Activated CD4-positive, alpha-beta T cell treated with anti-CD3 and anti-CD28 coated beads, Interleukin-2, amount 10 ng/mL, durations not matched to agents 24 days and 14 days (primary cell): ENCODE measurements around the gene SPTBN2. TPM values are rescaled to one million over a fixed set of nuclear protein-coding genes. Genes with fewer than 3 reads are reported as not detected.

Experiments used
- DNase-seq: peaks from one replicate; pipeline ENCODE4 v3.0.0; 2022
- H3K27ac Mint-ChIP-seq: one replicate; pipeline ENCODE4 v1.8.0; 2022; ENCODE audit warnings: mild to moderate bottlenecking, mixed read lengths
- H3K27me3 Mint-ChIP-seq: one replicate; pipeline ENCODE4 v1.8.0; 2022; ENCODE audit warnings: mixed read lengths
- H3K36me3 Mint-ChIP-seq: one replicate; pipeline ENCODE4 v1.8.0; 2022; ENCODE audit warnings: low read depth, mild to moderate bottlenecking, mixed read lengths
- H3K4me1 Mint-ChIP-seq: one replicate; pipeline ENCODE4 v1.8.0; 2021; ENCODE audit warnings: mixed read lengths
- H3K4me3 Mint-ChIP-seq: one replicate; pipeline ENCODE4 v1.8.0; 2022; ENCODE audit warnings: mild to moderate bottlenecking, moderate library complexity, mixed read lengths
- H3K9me3 Mint-ChIP-seq: one replicate; pipeline ENCODE4 v1.8.0; 2021; ENCODE audit warnings: mixed read lengths
- intact Hi-C: fragments of 100-400 bp; cut with micrococcal nuclease; formaldehyde crosslinking; loops from one replicate; pipeline ENCODE4 v1.15.1; 2023
- total RNA-seq: library from RNA; stranded (reverse); gene quantifications from 2 replicates; pipeline ENCODE4 v1.2.3, GENCODE V29; 2022

The SPTBN2 gene
- 0.88 and 1.6 TPM in 2 replicates for total RNA-seq

- DNase-seq: no peak
- peaks cover 70% of the 10 kb centered on the region for H3K27me3 Mint-ChIP-seq
- H3K36me3 Mint-ChIP-seq: no peaks in the 10 kb centered on the region
- peak within 1 kb of the TSS; percentile 81 for H3K4me3 Mint-ChIP-seq
- H3K4me1 Mint-ChIP-seq: peaks cover 8% of the 10 kb centered on the region
- intact Hi-C loops: no loop called here
- peak within 1 kb of the TSS; percentile 7 for H3K27ac Mint-ChIP-seq
- no peaks in the 10 kb centered on the region for H3K9me3 Mint-ChIP-seq
Measured at GRCh38 chr11:66728693-66729385, at the start of gene SPTBN2. SPTBN2 (minus strand) TSS chr11:66729216; CDS start chr11:66721240, 7,976 bp downstream.

DNA sequence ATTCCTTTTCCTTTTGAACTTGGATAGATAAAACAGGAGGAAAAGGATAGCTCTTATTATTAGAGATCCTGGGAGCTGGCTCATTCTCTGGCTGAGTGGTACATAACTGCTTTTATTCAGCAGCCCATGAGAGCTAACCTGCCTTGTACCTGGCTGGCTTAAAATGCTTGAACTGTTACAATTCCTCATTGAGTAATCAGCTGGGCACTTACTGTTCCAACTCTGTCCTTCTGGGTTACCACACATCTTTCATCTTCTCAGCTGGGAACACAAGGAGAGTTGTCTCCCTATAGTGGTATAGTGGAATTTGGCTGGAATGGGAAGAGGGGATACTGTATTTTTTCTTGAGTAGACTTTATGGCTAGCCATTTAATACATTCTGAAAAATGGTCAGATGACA is 39.8 kb upstream of the SPTBN2 start:
- Mint-ChIP-seq H3K4me1 (no peaks in the 10 kb centered on the region), H3K27ac (no peak overlapping the region), H3K36me3 (no peaks in the 10 kb centered on the region), H3K27me3 (no peaks in the 10 kb centered on the region), H3K9me3 (no peaks in the 10 kb centered on the region), H3K4me3 (no peak overlapping the region)
- no peak for DNase-seq
- intact Hi-C loops: no loop called here

DNA sequence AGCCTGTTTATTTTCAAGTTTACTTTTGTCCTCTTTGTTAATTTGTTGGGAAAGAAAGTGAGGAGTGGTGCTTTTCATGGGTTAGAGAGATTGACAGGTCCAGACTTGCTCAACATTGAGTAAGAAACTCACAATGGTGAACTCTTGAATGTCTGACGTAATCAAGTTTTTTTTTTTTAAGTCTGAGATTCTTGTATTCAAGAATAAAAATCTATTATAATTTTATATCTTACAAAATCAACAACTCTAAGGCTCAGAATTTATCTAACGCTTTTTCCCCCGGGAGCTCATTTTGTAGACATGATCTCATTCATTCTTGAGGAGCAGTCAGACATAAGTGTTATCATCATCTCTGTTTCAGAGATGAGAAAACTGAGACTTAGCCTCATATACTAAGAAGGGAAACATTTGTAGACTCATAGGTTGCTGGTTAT is 39.1 kb upstream of the SPTBN2 start:
- no peaks in the 10 kb centered on the region for H3K4me1 Mint-ChIP-seq

GRCh38 chr11:66767666-66768065 is 38.6 kb upstream of the SPTBN2 start:
- intact Hi-C loops: no loop called here
- Mint-ChIP-seq H3K4me1 (no peaks in the 10 kb centered on the region), H3K36me3 (no peaks in the 10 kb centered on the region), H3K27me3 (no peaks in the 10 kb centered on the region), H3K9me3 (no peaks in the 10 kb centered on the region), H3K27ac (no peak overlapping the region), H3K4me3 (no peak overlapping the region)
- DNase-seq: no peak

More for the DNA sequence above, 39.1 kb upstream of the SPTBN2 start:
- no peak overlapping the region for H3K27ac Mint-ChIP-seq
- H3K4me3 Mint-ChIP-seq: no peak overlapping the region
- DNase-seq: no peak
- H3K36me3 Mint-ChIP-seq: no peaks in the 10 kb centered on the region
- intact Hi-C loops: no loop called here
- no peaks in the 10 kb centered on the region for H3K9me3 Mint-ChIP-seq
- H3K27me3 Mint-ChIP-seq: no peaks in the 10 kb centered on the region

DNA sequence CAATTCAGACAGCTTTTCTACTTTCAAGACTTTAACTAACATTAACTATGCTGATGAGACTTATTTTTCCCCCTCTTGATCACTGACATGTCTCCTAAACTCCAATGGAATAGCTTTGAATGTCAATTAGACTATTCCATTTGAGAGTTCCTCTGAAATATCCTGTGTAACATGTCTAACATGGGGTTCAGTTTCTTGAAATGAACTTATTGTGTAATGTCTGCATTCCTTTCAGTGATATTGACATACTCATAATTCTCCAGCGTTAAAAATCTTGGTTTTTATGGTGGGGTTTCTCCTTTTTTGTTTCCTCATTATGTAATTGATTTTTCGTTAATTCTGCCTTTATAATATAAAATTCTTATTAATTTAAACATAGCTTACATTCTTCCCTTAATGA is 37.7 kb upstream of the SPTBN2 start:
- Mint-ChIP-seq H3K4me3 (no peak overlapping the region), H3K4me1 (no peaks in the 10 kb centered on the region), H3K9me3 (no peaks in the 10 kb centered on the region), H3K36me3 (no peaks in the 10 kb centered on the region), H3K27ac (no peak overlapping the region), H3K27me3 (no peaks in the 10 kb centered on the region)
- no peak for DNase-seq
- intact Hi-C loops: no loop called here

- Mint-ChIP-seq H3K27me3 (no peaks in the 10 kb centered on the region), H3K4me3 (no peak overlapping the region), H3K4me1 (no peaks in the 10 kb centered on the region), H3K9me3 (no peaks in the 10 kb centered on the region), H3K27ac (no peak overlapping the region), H3K36me3 (no peaks in the 10 kb centered on the region)
- DNase-seq: no peak
- intact Hi-C loops: no loop called here
Measured at GRCh38 chr11:66762088-66762487, 33.1 kb upstream of the SPTBN2 start.

DNA sequence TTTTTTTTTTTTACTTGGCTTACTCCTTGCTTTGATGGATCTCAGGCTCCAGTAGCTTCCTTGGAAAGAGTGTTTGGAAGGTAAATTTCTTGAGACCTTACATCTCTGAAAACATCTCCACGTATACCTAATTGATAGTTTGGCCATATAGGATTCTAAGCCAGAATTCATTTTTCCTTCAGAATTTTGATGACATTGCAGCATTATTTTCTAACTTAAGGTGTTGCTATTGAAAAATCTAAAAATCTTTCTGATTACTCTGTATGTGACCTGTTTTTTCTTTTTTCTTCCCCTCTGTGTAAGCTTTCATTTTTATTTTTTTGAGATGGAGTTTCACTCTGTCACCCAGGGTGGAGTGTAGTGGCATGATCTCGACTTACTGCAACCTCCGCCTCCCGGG is 23.1 kb upstream of the SPTBN2 start:
- no peak for DNase-seq
- H3K4me3 Mint-ChIP-seq: no peak overlapping the region
- H3K36me3 Mint-ChIP-seq: no peaks in the 10 kb centered on the region
- no peaks in the 10 kb centered on the region for H3K9me3 Mint-ChIP-seq
- peaks cover 2% of the 10 kb centered on the region for H3K4me1 Mint-ChIP-seq
- intact Hi-C loops: loop anchor here (10.0 kb wide), 1 partner anchor 63 kb away; no protein-coding TSS in a partner anchor
- no peak overlapping the region for H3K27ac Mint-ChIP-seq
- no peaks in the 10 kb centered on the region for H3K27me3 Mint-ChIP-seq

DNA sequence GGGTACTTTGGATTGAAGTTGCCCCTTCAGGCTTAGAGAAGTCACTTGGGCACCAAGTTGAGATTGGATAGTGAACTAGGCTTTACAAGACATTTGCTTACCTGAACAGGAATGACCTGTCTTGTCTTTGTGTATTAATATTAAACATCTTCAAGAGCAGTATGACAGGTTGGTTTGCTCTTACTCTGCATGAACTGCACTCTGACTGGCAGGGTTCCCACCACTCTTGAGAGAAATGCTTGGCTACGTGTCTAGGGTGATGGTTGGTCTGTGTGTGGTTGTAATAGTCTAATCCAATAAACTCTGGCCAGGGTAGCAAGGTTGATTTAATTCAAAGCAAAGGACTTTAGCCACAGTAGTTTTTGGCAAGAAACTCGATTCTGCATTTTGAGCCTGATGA is 20.1 kb upstream of the SPTBN2 start:
- Mint-ChIP-seq H3K27me3 (no peaks in the 10 kb centered on the region), H3K36me3 (no peaks in the 10 kb centered on the region)

GRCh38 chr11:66747480-66747879 is 18.5 kb upstream of the SPTBN2 start:
- no peak for DNase-seq
- Mint-ChIP-seq H3K27ac (no peak overlapping the region), H3K9me3 (no peaks in the 10 kb centered on the region), H3K36me3 (peaks cover 2% of the 10 kb centered on the region), H3K27me3 (no peaks in the 10 kb centered on the region), H3K4me3 (no peak overlapping the region), H3K4me1 (peaks cover 15% of the 10 kb centered on the region)
- intact Hi-C loops: no loop called here

More for the DNA sequence above, 20.1 kb upstream of the SPTBN2 start:
- Mint-ChIP-seq H3K9me3 (no peaks in the 10 kb centered on the region), H3K4me1 (peaks cover 13% of the 10 kb centered on the region), H3K4me3 (no peak overlapping the region), H3K27ac (no peak overlapping the region)
- no peak for DNase-seq
- intact Hi-C loops: no loop called here

- intact Hi-C loops: loop anchor here (2.0 kb wide), 1 partner anchor 97 kb away; the partner anchor contains the start of gene RCE1
- Mint-ChIP-seq H3K9me3 (peaks cover 11% of the 10 kb centered on the region), H3K27ac (no peak overlapping the region), H3K4me1 (peaks cover 15% of the 10 kb centered on the region), H3K4me3 (peak overlapping the region; percentile 98), H3K36me3 (peaks cover 2% of the 10 kb centered on the region), H3K27me3 (no peaks in the 10 kb centered on the region)
- DNase-seq: peak; percentile 81
Measured at GRCh38 chr11:66745356-66746235, 16.6 kb upstream of the SPTBN2 start.

DNA sequence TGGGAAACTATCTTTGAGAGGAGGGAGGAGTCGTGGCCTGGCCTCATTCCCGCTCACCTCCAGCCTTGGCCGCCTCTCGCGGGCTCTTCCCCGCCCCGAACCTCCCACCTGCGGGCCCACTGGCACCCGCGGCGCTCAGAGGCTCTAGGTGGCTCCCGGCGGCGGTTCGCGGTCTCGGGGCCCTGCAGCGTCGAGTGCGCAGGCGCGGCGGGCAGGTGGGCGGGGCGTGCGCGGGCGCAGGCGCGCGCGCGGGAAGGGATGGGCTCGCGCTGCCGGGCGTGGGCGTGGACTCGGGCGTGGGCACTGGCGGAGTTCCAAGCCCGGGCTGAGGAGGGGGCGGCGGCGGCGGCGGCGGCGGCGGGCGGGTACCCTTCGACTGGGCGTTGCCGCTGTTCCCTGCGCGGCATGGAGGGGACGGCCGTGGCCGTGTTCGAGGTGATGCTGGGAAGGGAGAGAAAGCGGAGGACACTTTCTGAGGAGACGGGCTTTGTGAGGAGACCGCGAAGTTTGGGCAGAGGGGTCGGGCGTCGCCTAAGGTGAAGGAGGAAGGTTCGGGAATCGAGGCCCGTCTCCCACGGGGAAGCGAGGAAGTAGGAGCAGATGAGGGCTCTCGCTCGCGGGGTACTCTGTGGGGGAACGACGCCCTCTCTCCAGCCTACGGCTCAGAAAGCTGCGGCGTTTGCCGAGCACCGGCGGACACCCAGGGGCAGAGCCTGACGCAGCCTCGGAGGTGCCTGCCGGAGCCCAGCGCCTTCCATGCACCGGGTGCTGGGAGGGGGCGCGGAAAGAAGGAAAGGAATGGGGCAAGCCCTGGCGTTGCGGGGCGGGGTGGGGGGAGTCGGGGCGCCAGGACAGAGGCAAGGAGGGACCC is 15.7 kb upstream of the SPTBN2 start:
- H3K27me3 Mint-ChIP-seq: no peaks in the 10 kb centered on the region

DNA sequence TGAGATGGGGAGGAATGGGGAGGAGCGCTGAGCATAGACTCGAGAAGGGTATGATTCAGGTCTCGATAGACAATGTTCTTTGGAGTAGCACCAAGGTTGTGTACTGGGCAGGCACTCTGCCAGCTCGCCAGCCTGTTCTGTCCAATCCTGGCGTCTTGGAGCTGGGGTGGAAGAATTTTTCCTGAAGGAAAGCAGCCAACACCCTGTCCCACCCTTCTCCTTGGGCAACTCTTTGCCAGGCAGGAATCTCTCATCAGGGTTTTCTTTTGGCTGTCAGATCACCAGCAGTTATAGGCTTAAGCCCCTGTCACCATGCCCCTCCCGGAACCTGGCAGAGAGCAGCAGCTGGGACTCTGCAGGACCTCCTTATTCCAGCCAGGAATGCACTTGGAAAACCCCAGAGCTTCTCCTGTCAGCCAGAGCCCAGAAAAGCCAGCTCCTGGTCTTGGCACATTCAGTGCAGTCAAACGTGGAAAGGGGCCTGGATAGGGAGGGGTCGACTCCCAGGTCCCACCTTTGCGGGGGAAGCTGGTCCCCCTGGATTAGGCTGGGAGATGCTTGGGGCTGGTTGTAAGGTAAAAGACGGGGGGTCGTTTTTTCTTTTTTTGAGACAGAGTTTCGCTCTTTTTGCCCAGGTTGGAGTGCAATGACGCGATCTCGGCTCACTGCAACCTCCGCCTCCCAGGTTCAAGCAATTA is 14.4 kb upstream of the SPTBN2 start:
- intact Hi-C loops: no loop called here
- H3K27me3 Mint-ChIP-seq: peaks cover 2% of the 10 kb centered on the region
- H3K4me1 Mint-ChIP-seq: peaks cover 14% of the 10 kb centered on the region
- peak overlapping the region; percentile 98 for H3K4me3 Mint-ChIP-seq
- peaks cover 11% of the 10 kb centered on the region for H3K9me3 Mint-ChIP-seq
- DNase-seq: no peak
- peak overlapping the region; percentile 53 for H3K27ac Mint-ChIP-seq
- peaks cover 2% of the 10 kb centered on the region for H3K36me3 Mint-ChIP-seq

More for the DNA sequence above, 15.7 kb upstream of the SPTBN2 start:
- H3K4me3 Mint-ChIP-seq: peak overlapping the region; percentile 98
- peak overlapping the region; percentile 84 for H3K27ac Mint-ChIP-seq
- peaks cover 11% of the 10 kb centered on the region for H3K9me3 Mint-ChIP-seq
- peaks cover 2% of the 10 kb centered on the region for H3K36me3 Mint-ChIP-seq
- intact Hi-C loops: loop anchor here (1.0 to 2.0 kb wide), 2 partner anchors 17 to 98 kb away; partner anchors contain the start of gene RCE1
- peaks cover 15% of the 10 kb centered on the region for H3K4me1 Mint-ChIP-seq
- peak; percentile 98 for DNase-seq

DNA sequence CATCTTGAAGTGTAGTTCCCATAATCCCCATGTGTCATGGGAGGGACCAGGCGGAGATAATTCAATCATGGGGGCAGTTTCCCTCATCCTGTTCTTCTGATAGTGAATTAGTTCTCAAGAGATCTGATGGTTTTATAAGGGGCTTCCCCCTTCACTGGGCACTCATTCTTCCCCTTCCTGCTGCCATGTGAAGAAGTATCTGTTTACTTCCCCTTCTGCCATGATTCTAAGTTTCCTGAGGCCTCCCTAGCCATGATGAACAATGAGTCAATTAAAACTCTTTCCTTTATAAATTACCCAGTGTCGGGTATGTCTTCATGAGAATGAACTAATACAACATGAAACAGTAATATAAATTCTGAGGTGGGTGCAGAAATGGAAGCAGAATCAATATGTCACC is 12.1 kb upstream of the SPTBN2 start:
- H3K9me3 Mint-ChIP-seq: peaks cover 11% of the 10 kb centered on the region
- intact Hi-C loops: no loop called here

More for the DNA sequence above, 12.1 kb upstream of the SPTBN2 start:
- H3K36me3 Mint-ChIP-seq: peaks cover 2% of the 10 kb centered on the region
- no peak overlapping the region for H3K4me3 Mint-ChIP-seq
- no peak overlapping the region for H3K27ac Mint-ChIP-seq
- DNase-seq: no peak
- H3K27me3 Mint-ChIP-seq: peaks cover 10% of the 10 kb centered on the region
- H3K4me1 Mint-ChIP-seq: peaks cover 14% of the 10 kb centered on the region
